ENCODE data around the gene SAV1. TPM values are rescaled to one million over a fixed set of nuclear protein-coding genes. Genes with fewer than 3 reads are reported as not detected.

Gene SAV1
- total and polyA plus RNA-seq, 2 of the 13 experiments (the other 11 are each of a cell fraction or from before 2014, with no cell fraction given) = 7.3 to 8.2 TPM

- peak; percentile 87 for TF ChIP-seq ZBTB34 (CRISPR knock-in tag; IDR thresholded peaks at IDR 0.05)
- 0 out of 2 replicates have a peak, but pooled peaks have one; percentile 26 for TF ChIP-seq PHF21A (CRISPR knock-in tag; IDR thresholded peaks at IDR 0.05)
- peak; percentile 65; the same call in 1 of the 2 replicates for TF ChIP-seq NR2F6 (IDR thresholded peaks at IDR 0.05)
- peak; percentile 81 for TF ChIP-seq NR2F6 (CRISPR knock-in tag; IDR thresholded peaks at IDR 0.05)
- no peak for TF ChIP-seq NR1H2 (CRISPR knock-in tag; IDR thresholded peaks at IDR 0.05; ENCODE audit: borderline replicate concordance, low read depth)
- TF ChIP-seq POGZ (CRISPR knock-in tag; IDR thresholded peaks at IDR 0.05) = peak; percentile 53; the same call in 1 of the 2 replicates
- TF ChIP-seq ZNF292 (CRISPR knock-in tag; IDR thresholded peaks at IDR 0.05; ENCODE audit: borderline replicate concordance, low read depth) = peak; percentile 86
- no peak for TF ChIP-seq ZNF513 (CRISPR knock-in tag; conservative IDR thresholded peaks at IDR 0.05)
- no peak for TF ChIP-seq ZNF574 (CRISPR knock-in tag; IDR thresholded peaks at IDR 0.05)
- TF ChIP-seq PAXIP1 (CRISPR knock-in tag; conservative IDR thresholded peaks at IDR 0.05) = peak; percentile 47
- TF ChIP-seq ZNF142 (CRISPR knock-in tag; IDR thresholded peaks at IDR 0.05) = no peak
- TF ChIP-seq ZNF501 (CRISPR knock-in tag; IDR thresholded peaks at IDR 0.05) = 0 out of 2 replicates have a peak, but pooled peaks have one; percentile 16
Observed at GRCh38 chr14:50594577-50595316, 73.4 kb downstream of the SAV1 start (continued).
